GM10266 (cell line): ENCODE results near the gene SAMM50.

Experiments used
- DNase-seq: peaks from one replicate; pipeline ENCODE4 v3.0.0; 2012; ENCODE audit errors: extremely low spot score
- CTCF ChIP-seq: IDR thresholded peaks from 2 replicates; pipeline ENCODE4 v1.5.1; 2012; ENCODE audit warnings: mild to moderate bottlenecking, low read depth; ENCODE audit not compliant: control insufficient read depth, insufficient read depth; ENCODE audit errors: missing control alignments

SAMM50 gene

DNA sequence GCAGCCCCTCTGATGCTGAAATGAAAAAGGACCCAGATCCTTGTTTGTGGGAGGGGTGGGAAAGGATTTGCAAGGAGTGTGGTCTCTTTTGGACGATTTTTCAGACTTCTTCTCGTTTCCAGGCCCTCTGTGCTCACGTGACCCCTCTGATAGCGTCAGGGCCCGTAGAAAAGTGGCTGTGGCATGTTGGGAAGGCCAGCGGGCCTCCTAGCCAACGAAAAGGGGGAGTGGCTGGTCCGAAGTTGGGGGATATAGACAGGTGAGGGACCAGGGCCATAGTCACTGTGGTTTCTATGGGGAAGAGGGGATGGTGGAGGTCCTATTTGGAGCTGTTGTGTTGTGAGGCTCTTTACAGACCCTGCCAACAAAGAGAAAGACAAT lies 75.5 kb downstream of the SAMM50 start:
- DNase-seq = no peak
- no peak for TF ChIP-seq CTCF

GRCh38 chr22:44031158-44031952 lies 76.1 kb downstream of the SAMM50 start:
- DNase-seq = no peak
- TF ChIP-seq CTCF = no peak

GRCh38 chr22:44032126-44032730 lies 77.0 kb downstream of the SAMM50 start:
- no peak for TF ChIP-seq CTCF
- no peak for DNase-seq

- DNase-seq = no peak
- TF ChIP-seq CTCF = no peak
Measured at GRCh38 chr22:44033287-44033686, 78.0 kb downstream of the SAMM50 start.

GRCh38 chr22:44033694-44034093 lies 78.5 kb downstream of the SAMM50 start:
- no peak for TF ChIP-seq CTCF
- no peak for DNase-seq

DNA sequence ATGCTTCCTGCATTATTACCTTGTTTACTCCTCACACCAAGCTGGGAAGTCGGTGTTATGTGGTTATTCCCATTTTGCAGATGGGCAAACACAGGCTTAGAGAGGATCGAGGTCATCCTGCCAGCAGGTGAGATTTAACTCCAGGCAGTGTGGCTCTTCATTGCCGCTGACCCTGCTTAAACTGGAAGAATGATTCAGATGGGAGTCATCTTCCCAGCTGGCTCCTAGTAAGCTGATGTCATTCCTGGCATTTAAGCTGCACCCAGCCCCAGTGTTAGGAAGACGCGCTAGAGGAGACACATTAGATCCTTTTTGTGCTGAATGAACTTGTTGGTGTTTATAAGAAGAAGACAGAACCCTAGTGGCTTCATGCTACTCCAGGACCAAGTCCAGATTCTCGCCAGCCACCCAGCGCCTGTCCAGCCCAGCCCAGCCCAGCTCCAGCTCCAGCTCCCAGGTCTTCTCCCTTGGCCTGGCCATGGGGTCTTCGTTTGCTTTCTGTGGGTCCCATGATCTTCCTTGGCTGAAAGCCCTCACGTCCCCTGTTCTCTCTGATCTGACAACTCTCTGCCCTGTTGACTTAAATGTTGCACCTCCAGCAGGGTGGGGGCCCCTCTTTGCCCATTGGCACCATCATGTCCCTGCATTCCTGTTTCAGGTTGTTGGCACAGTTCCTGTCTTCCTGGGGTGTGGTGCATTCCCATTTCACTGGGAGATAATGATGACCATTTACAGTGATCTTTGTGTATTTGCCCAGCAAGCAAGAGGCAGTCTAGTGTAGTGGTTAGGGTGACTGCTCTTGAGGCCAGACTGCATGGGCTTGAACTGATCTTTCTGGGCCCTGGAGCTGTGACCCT lies 82.5 kb downstream of the SAMM50 start:
- TF ChIP-seq CTCF = no peak
- DNase-seq = no peak
